HFFc6 (cell line): ENCODE measurements around the gene MOB1A. TPM values are rescaled to one million over a fixed set of nuclear protein-coding genes. Genes with fewer than 3 reads are reported as not detected.

Source experiments
- DNase-seq: peaks from one replicate; pipeline ENCODE4 v3.0.0-alpha.2; 2018
- H3K27ac Mint-ChIP-seq: 2 replicates; pipeline ENCODE4 v1.8.0; 2020; ENCODE audit warnings: mild to moderate bottlenecking, mixed read lengths
- H3K27me3 Mint-ChIP-seq: 2 replicates; pipeline ENCODE4 v1.8.0; 2021; ENCODE audit warnings: mild to moderate bottlenecking, moderate library complexity, mixed read lengths; ENCODE audit not compliant: insufficient read depth
- H3K36me3 Mint-ChIP-seq: 2 replicates; pipeline ENCODE4 v1.8.0; 2021; ENCODE audit warnings: low read depth, mixed read lengths
- H3K4me1 Mint-ChIP-seq: 2 replicates; pipeline ENCODE4 v1.8.0; 2020; ENCODE audit warnings: low read depth, mixed read lengths
- H3K4me3 Mint-ChIP-seq: 2 replicates; pipeline ENCODE4 v1.8.0; 2020; ENCODE audit warnings: mild to moderate bottlenecking, moderate library complexity, mixed read lengths
- H3K9me3 Mint-ChIP-seq: 2 replicates; pipeline ENCODE4 v1.8.0; 2020; ENCODE audit warnings: mild to moderate bottlenecking, mixed read lengths
- total RNA-seq, 6 experiments: library from RNA; stranded (reverse); fragmentation: NEBNext Ultra II Directional; extraction: Animal tissue kit (Norgen Biotek cat#: 25700); gene quantifications; 2 replicates in 1 of 6; 3 replicates in 5 of 6; pipeline ENCODE4 v1.2.3, GENCODE V29; 2021
- TF ChIP-seq, protein P1 (sequence below): fragments of 200-600 bp; sonication (generic); IDR thresholded peaks from 2 replicates; pipeline ENCODE4 v1.5.0; 2021; ENCODE audit warnings: antibody characterized with exemption, mild to moderate bottlenecking

MOB1A gene
- total RNA-seq, 6 experiments from 2014 or later = 95.4 to 121 (median 112) TPM

DNA sequence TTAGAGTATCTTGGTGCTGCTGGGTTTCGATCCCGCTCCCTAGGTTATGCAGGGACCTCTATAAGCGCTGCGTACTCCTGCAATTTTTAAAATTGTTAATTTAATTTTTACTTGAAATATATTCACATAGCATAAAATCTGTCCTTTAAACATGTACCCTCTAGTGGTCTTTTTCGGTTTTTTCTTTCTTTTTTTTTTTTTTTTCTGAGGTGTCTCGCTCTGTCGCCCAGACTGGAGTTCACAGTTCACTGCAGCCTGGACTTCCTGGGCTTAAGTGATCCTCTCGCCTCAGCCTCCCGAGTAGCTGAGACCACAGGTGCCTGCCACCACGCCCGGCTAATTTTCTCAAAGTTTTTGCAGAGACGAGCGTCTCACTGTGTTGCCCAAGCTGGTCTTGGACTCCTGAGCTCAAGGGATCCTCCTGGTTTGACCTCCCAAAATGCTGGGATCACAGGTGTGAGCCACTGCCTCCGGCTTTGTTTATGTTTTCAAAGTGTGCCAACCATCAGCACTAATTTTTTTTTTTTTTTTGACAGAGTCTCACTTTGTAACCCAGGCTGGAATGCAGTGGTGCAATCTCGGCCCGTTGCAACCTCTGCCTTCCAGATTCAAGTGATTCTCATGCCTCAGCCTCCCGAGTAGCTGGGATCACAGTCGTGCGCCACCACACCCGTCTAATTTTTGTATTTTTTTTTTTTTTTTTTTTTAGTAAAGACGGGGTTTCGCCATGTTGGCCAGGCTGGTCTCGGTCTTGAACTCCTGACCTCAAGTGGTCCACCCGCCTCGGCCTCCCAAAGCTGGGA is 585 bp upstream of the MOB1A start:
- Mint-ChIP-seq H3K4me3 (peak overlapping the region; percentile 94), H3K27me3 (no peaks in the 10 kb centered on the region; the same call in 1 of the 2 replicates), H3K36me3 (peaks cover 11% of the 10 kb centered on the region; the same call in 1 of the 2 replicates), H3K4me1 (peaks cover 35% of the 10 kb centered on the region), H3K27ac (peak overlapping the region; percentile 59; the same call in 1 of the 2 replicates), H3K9me3 (no peaks in the 10 kb centered on the region)
- no peak for DNase-seq
- TF ChIP-seq, protein P1, sequence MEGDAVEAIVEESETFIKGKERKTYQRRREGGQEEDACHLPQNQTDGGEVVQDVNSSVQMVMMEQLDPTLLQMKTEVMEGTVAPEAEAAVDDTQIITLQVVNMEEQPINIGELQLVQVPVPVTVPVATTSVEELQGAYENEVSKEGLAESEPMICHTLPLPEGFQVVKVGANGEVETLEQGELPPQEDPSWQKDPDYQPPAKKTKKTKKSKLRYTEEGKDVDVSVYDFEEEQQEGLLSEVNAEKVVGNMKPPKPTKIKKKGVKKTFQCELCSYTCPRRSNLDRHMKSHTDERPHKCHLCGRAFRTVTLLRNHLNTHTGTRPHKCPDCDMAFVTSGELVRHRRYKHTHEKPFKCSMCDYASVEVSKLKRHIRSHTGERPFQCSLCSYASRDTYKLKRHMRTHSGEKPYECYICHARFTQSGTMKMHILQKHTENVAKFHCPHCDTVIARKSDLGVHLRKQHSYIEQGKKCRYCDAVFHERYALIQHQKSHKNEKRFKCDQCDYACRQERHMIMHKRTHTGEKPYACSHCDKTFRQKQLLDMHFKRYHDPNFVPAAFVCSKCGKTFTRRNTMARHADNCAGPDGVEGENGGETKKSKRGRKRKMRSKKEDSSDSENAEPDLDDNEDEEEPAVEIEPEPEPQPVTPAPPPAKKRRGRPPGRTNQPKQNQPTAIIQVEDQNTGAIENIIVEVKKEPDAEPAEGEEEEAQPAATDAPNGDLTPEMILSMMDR = peak; percentile 77

GRCh38 chr2:74177696-74178095 is 983 bp downstream of the MOB1A start:
- Mint-ChIP-seq H3K4me3 (peak overlapping the region; percentile 94), H3K4me1 (peaks cover 36% of the 10 kb centered on the region), H3K27ac (peak overlapping the region; percentile 85), H3K27me3 (no peaks in the 10 kb centered on the region; the same call in 1 of the 2 replicates), H3K9me3 (no peaks in the 10 kb centered on the region), H3K36me3 (peaks cover 11% of the 10 kb centered on the region; the same call in 1 of the 2 replicates)
- no peak for DNase-seq
- TF ChIP-seq, protein P1 = no peak

- TF ChIP-seq, protein P1 = no peak
- Mint-ChIP-seq H3K4me3 (no peak overlapping the region), H3K9me3 (no peaks in the 10 kb centered on the region)
Measured at GRCh38 chr2:74174909-74175308, 3.8 kb downstream of the MOB1A start.

GRCh38 chr2:74168739-74169138 is 9.9 kb downstream of the MOB1A start:
- H3K9me3 Mint-ChIP-seq = no peaks in the 10 kb centered on the region
- H3K36me3 Mint-ChIP-seq = peaks cover 39% of the 10 kb centered on the region

More at GRCh38 chr2:74174909-74175308, 3.8 kb downstream of the MOB1A start:
- DNase-seq = no peak
- H3K4me1 Mint-ChIP-seq = peaks cover 36% of the 10 kb centered on the region
- H3K27me3 Mint-ChIP-seq = no peaks in the 10 kb centered on the region; the same call in 1 of the 2 replicates
- no peak overlapping the region for H3K27ac Mint-ChIP-seq
- peaks cover 19% of the 10 kb centered on the region for H3K36me3 Mint-ChIP-seq

GRCh38 chr2:74164761-74165160 is 13.9 kb downstream of the MOB1A start:
- Mint-ChIP-seq H3K9me3 (no peaks in the 10 kb centered on the region), H3K27ac (no peak overlapping the region), H3K4me3 (no peak overlapping the region), H3K36me3 (peaks cover 31% of the 10 kb centered on the region), H3K27me3 (0 out of 2 replicates have a peak, but pooled peaks cover 1% of the 10 kb centered on the region), H3K4me1 (no peaks in the 10 kb centered on the region)
- TF ChIP-seq, protein P1 = no peak
- DNase-seq = no peak

More at GRCh38 chr2:74168739-74169138, 9.9 kb downstream of the MOB1A start:
- Mint-ChIP-seq H3K27me3 (no peaks in the 10 kb centered on the region), H3K27ac (no peak overlapping the region), H3K4me1 (peaks cover 7% of the 10 kb centered on the region; the same call in 1 of the 2 replicates), H3K4me3 (no peak overlapping the region)
- no peak for DNase-seq
- TF ChIP-seq, protein P1 = no peak
